Astrocyte of the spinal cord (primary cell): ENCODE measurements around the gene ASPRV1.

ENCODE experiments used
- DNase-seq: peaks from one replicate; pipeline ENCODE4 v3.0.0; 2011; ENCODE audit warnings: low read depth, low spot score
- H3K4me3 ChIP-seq: 2 replicates; pipeline ENCODE4 v1.5.1; 2011; ENCODE audit warnings: low read depth, mild to moderate bottlenecking, low read length, moderate library complexity
- in situ Hi-C: cut with HindIII; loops from 2 replicates; pipeline ENCODE4 v1.10.0; 2017; ENCODE audit warnings: low sequenced_read_pairs
- TF ChIP-seq, protein P1 (sequence below): IDR thresholded peaks from 2 replicates; pipeline ENCODE4 v1.5.1; 2012; ENCODE audit warnings: low read depth, mild to moderate bottlenecking, low read length, inconsistent platforms

ASPRV1 gene

DNA sequence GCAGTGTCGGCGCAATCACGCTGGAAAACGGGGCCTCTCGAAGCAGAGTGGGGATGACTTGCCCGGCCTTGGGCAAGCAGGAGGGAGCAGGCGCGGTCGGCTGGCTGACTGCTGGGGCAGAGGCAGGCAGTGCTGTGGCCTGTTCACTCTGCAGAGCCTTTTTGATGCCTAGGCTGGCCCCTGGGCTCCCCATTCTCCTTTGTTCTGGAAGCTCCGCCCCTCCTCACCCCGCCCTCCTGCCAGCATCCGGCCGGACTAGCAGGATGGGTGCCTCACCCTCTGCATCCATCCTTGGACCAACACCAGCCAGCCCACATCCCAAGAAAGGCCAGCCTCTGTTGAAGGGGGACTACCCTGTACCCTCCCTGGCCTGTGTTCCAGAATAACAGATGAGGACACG, at the start of gene ASPRV1:
TSS of gene ASPRV1 (minus strand) at position 136 of the 400 bp plus-strand sequence. CDS start 195 bp downstream, outside the sequence.
- TF ChIP-seq, protein P1, sequence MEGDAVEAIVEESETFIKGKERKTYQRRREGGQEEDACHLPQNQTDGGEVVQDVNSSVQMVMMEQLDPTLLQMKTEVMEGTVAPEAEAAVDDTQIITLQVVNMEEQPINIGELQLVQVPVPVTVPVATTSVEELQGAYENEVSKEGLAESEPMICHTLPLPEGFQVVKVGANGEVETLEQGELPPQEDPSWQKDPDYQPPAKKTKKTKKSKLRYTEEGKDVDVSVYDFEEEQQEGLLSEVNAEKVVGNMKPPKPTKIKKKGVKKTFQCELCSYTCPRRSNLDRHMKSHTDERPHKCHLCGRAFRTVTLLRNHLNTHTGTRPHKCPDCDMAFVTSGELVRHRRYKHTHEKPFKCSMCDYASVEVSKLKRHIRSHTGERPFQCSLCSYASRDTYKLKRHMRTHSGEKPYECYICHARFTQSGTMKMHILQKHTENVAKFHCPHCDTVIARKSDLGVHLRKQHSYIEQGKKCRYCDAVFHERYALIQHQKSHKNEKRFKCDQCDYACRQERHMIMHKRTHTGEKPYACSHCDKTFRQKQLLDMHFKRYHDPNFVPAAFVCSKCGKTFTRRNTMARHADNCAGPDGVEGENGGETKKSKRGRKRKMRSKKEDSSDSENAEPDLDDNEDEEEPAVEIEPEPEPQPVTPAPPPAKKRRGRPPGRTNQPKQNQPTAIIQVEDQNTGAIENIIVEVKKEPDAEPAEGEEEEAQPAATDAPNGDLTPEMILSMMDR = no peak
- no peak for DNase-seq
- no peak within 1 kb of the TSS for H3K4me3 ChIP-seq
- in situ Hi-C loops = no loop called here

DNA sequence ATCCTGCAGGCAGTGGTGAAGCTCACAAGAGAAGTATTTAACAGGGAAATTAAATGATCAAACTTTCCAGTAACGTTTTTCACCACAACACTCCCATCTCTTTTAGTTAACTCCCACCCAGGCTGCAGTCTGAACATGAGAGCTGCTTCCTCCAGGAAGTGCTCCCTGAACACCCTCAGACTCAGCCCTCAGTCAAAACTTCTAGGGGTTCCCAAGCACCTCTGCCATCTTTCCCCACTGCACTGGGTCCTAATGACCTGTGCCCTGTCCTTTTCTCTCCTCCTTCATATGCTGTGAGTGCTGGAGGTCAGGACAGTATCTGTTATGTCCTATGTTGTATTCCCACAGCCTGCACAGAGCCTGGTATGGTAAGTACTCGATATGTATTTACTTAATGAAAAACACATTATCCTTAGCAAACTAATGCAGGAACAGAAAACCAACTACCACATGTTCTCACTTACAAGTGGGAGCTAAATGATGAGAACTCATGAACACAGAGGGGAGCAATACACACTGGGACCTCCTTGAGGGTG, 49.2 kb upstream of the ASPRV1 start:
- TF ChIP-seq, protein P1 = no peak
- no peak overlapping the region for H3K4me3 ChIP-seq
- in situ Hi-C loops = no loop called here
- no peak for DNase-seq

DNA sequence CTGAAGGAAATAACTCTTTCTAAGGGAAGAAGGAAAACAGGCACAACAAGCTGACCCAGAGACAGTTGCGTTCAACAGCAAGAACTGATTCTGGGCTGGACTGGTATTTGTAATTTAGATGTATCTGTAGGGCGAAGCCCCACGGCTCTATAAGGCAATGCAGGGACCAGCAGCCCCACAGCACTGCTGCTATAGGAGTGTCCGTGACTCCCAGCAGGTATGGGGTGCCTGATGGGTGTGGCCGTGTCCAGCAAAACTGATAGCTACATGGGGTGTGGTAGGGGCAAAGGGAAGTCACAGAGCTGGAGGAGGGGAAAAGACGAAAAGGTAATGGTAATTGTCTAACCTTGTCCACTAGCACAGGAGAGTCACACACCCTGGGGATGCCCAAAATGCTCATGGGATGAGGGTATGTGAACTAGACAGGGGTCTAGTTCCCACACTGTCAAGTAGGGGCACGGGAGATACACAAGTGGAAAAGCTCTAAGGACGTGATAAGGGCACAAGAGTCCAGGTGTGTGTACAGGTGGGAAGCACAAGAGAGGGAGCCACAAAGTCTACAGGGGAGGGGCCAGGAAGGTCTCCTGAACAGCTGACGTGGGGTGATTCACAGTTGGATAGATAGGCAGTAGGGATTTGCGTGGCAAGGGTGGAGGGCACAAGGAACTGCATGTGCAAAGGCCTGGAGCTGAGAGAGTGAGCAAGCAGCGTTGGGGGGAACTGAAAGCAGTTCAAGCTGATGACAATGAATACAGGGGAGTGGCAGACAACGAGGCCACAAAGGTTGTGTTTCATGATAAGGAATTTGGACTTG, 48.5 kb upstream of the ASPRV1 start:
- no peak for DNase-seq
- TF ChIP-seq, protein P1 = no peak
- H3K4me3 ChIP-seq = no peak overlapping the region
- in situ Hi-C loops = no loop called here

DNA sequence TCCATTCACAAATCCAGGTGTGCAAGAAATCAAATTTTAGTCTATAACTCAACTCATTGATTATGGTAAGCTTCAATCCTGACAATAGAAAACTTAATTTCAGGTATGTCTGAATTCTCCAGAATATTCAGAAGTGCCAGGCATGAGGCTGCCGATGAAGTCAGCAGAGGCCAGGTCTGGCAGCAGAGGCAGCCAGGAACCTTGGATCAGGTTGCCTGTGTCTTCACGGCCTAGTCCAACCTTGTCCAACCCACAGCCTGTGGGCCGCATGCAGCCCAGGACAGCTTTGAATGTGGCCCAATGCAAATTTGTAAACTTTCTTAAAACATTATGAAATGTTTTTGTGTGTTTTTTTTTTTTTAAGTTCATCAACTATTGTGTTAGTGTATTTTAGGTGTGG, 46.9 kb upstream of the ASPRV1 start:
- no peak for DNase-seq
- TF ChIP-seq, protein P1 = no peak
- in situ Hi-C loops = no loop called here
- no peak overlapping the region for H3K4me3 ChIP-seq

DNA sequence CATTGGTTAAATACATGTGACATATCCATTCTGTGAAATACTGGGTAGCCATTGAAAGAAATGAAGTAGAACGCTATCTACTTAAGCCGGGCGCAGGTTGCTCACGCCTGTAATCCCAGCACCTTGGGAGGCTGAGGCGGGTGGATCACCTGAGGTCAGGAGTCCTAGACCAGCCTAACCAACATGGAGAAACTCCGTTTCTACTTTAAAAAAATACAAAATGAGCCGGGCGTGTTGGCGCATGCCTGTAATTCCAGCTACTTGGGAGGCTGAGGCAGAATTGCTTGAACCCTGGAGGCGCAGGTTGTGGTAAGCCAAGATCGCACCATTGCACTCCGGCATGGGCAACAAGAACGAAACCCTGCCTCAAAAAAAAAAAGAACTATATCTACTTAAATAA, 45.7 kb upstream of the ASPRV1 start:
- TF ChIP-seq, protein P1 = no peak
- no peak for DNase-seq
- in situ Hi-C loops = no loop called here
- no peak overlapping the region for H3K4me3 ChIP-seq

DNA sequence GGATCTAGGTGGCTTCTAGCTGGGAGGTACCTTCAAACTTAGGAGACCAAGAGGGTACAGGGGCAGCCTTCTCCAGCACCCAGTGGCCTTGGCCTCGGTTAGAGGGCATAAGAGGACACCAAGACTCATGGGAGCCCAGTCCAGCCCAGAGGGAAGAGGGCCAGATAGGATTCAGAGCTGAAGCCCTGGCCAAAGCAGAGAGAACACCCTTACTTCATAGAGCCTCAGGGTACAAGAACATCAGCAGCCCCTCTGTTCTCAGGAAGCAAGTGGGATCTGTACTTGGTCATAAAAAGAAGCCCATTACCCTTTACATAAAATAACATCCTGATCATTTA, 45.0 kb upstream of the ASPRV1 start:
- DNase-seq = no peak
- TF ChIP-seq, protein P1 = no peak
- in situ Hi-C loops = no loop called here
- no peak overlapping the region for H3K4me3 ChIP-seq
